Measurements from ENCODE around the gene SCNN1A.
"Not testable (repeated sequence)": the region's sequence is repeated elsewhere in the genome, so short reads cannot be mapped to it uniquely, and the experiment has no call there.

Gene SCNN1A

DNA sequence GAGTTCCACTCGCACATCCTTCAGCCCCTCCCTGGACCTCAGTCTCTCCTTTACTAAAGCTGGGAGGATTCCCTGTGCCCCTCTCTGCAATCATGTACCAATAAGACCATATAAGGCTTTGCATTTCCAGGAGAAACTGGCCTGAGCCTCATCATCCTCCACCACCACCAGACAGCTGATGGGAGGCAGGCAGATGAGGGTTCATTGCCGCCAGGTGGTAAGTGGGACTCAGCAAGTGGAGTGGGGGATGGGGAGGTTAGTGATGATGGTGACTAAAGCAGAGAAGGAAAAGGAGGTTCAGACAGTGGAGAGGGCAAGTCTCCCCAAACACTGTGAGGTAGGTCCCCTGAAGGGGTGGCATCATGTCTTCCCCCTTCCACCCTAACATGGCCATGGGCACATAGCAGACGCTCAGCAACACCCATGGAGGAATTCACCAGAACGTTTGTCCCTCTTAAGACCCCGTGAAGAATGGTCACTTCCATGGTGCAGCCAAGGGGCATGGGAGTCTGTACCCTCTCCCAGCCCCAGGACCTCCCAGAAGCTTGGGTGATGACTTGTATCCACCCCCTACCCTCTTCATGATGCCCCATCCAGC, 29.0 kb downstream of the SCNN1A start:
- DNase-seq: no peak

DNA sequence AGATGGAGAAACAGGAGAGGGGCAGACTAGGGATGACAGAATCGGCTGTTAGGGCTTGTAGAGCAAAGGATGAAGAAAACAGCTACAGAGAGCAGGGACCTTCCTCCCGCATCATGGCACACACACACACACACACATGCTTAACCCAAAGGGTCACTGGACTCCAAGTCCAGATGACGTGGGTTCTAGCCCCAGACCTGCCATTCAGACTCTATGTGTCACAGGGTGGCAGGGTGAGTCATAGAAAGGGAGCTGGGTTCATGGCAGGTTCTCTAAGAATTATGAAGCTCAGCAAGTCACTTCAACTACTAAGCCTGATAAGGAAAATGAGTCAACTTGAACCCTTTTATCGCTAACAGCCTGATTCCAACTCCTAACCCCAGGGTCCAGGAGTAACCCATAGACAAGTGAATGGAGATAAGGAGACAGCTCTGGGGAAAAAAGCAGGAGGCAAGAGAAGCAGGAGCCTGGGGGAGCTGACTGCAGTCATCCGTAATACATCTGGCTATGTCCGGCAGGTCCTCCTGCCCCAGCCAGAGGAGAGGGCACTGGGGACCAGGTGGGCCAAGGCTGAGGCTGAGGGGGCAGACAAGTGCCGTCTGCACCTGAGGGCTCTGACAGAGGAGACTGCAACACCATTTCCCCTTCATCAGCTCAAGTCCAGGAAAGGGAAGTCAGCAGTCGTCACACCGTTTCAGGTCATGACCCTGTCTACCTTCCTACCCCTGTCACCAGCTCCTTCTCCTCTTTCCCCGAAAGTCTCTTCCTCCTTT, 29.9 kb downstream of the SCNN1A start:
- no peak for DNase-seq

DNA sequence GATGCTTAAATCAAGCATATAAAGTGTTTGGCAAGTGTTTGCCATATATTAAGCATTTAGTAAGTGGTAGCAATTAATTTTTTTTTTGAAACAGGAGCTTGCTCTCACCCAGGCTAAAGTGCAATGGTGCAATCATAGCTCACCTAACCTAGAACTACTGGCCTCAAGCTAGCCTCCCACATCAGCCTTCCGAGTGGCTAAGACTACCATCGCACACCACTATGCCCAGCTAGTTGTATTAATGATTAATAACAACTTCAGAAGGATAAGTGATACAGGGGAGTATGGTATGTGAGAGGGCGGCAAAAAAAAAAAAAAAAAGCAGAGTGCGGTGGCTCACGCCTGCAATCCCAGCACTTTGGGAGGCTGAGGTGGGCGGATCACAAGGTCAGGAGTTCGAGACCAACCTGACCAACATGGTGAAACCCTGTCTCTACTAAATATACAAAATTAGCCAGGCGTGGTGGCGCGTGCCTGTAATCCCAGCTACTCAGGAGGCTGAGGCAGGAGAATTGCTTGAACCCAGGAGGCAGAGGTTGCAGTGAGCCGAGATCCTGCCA, 31.2 kb downstream of the SCNN1A start:
- DNase-seq: not testable (repeated sequence)

DNA sequence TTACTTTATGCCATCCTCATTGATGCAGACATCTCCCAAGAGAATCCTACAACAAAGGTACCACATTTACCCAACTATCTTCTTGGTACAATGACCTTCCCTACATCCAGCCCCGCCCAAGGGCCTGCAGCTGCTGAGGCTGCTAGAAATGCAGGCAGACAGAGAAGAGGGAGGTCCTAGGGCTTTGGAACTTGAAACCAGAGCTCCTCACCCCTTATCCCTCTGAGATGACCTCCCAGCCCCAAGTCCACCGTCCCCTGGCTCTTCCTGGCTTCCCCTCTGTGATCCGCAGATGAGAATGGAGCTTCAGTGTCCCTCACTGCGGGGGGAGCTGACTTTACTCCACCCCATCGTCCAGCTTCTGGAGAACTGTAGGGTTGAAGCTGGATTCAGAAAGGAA, 31.8 kb downstream of the SCNN1A start:
- DNase-seq: no peak

- no peak for DNase-seq
These were observed 33.0 kb downstream of the SCNN1A start for GRCh38 chr12:6342140-6342889.

DNA sequence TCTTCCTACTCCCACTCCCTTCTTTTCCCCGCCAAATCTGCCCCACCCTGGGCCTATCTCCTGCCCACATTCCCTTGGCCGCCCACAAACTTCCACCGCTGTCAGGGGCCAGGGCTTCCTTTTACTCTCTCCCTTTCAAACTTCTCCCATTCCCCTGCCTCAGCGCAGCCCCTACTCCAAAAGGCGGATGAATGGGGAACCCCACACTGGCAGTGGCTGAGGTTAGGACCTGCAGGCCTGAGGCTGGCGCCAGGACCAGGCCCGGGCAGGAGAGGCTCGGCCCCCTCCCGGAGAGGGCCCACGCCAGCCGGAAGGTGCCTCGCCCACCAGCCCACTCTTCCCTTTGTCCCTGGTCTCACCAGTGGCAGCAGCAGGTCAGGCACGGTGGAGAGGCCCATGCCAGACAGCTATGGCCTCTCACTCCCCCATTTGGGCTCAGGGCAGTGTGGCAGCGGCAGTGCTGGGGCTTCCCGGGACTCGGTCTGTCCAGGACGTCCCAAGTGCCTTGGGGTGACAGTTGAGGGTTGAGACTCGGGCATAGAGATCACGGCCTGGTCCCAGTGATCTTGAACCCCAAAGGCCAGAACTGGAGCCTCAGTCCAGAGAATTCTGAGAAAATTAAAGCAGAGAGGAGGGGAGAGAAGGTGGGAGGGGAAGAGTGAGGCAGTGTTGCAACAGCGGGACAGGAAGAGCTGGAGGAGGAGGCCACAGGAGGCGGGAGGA, 33.8 kb downstream of the SCNN1A start, which contains the start of gene TNFRSF1A:
Gene TNFRSF1A, minus strand, starts transcription at position 660 of the 723 bp plus-strand sequence. Its CDS starts 262 bp downstream, at position 398.
- DNase-seq: no peak

GRCh38 chr12:6340745-6341416, 34.5 kb downstream of the SCNN1A start:
- no peak for DNase-seq

GRCh38 chr12:6340032-6340638, 35.2 kb downstream of the SCNN1A start:
- DNase-seq: no peak

DNA sequence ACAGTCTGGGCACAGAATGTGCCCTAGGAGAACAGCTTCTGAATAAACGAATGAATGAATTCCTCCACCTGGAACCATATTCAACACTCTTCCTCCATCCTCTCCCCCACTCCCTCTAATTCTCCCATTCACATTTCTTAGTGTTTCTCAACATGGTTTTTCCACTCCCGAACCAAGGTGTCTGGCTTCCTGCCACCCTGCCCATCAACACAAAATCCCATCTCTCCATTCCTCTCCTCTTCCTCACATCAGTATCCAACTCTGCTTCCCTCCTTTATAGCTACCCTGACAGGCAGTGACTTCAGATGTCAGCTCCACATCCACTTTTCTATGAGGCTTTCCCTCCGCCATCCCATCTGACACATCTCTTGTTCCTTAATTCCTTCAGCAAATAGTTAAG, 36.4 kb downstream of the SCNN1A start:
- no peak for DNase-seq

DNA sequence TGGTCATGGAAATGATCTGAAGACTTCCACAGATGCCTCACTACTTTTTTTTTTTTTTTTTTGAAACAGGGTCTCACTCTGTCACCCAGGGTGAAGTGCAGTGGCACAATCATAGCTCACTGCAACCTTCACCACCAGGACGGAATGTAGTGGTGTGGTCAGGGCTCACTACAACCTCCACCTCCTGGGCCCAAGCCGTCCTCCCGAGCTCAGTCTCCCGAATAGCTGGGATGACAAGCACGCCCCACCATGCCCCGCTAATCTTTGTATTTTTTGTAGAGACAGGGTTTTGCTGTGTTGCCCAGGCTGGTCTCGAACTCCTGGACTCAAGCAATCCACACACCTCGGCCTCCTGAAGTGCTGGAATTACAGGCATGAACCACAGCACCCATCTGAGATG, 36.8 kb downstream of the SCNN1A start:
- not testable (repeated sequence) for DNase-seq

DNA sequence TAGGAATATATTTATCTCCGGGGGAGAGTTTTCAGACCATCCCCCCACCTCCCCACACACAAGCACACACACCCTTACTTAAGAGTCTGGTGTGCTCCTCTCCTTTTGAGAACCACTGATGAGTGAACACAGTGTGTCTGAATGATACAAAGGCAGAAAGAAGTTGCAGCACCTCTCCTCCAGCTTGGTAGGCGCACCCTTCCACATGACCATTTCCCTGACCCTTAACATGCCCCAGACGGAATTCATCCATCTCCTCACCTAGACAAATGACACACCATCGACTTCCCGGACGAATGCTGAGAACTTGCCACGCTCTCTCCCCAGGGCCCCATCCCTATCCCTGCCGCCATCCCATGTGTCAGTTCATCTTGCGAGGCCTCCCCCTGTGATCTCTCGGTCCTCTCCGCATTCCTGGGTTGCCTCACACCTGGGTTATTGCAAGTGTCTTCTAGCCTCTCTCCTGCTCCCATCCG, 37.4 kb downstream of the SCNN1A start:
- no peak for DNase-seq

DNA sequence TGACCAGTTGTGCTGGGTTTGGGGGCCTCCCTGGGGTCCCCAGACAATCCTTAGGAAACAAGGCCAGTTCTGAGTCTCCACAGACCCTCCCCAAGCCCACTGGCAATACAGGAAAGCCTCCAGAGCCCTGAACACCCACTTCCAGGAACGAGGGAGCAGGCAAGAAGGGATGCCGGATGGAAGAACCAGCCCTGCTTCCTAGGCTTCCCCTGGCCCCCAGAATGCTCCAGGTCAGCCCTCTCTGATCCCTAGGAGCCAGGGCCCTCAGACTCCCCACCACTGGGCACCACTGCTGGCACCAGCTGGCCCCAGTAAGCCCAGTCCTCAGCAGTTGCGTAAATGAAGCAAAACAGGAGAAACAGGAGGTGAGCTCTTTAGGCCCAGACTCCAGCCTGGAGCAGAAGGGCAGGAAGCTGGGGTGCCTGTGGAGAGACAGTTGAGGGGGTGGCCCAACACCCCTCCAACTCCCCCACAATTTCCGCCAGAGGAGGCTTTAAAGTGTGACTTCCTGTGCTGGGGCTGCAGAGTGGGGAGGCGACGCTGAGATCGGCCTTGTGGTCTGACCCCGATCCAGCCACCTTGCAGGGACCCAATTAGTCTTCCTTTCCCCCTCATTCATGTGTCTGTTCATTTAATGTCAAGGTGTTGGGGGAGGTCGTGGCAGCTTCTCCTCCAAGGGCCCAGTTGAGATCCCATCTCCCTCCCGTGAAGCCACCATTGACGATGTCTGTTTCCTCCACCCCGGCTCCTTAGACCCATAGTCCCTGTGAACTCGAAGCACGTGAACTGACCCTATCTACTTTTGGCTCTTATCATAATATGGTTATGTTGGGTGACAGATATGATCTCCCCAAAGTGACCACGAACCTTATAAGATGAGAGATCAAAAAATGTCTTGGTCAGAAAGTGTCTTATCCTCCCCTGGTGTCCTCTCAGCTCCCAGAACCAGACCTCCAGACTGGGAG, 38.2 kb downstream of the SCNN1A start:
- DNase-seq: no peak

DNA sequence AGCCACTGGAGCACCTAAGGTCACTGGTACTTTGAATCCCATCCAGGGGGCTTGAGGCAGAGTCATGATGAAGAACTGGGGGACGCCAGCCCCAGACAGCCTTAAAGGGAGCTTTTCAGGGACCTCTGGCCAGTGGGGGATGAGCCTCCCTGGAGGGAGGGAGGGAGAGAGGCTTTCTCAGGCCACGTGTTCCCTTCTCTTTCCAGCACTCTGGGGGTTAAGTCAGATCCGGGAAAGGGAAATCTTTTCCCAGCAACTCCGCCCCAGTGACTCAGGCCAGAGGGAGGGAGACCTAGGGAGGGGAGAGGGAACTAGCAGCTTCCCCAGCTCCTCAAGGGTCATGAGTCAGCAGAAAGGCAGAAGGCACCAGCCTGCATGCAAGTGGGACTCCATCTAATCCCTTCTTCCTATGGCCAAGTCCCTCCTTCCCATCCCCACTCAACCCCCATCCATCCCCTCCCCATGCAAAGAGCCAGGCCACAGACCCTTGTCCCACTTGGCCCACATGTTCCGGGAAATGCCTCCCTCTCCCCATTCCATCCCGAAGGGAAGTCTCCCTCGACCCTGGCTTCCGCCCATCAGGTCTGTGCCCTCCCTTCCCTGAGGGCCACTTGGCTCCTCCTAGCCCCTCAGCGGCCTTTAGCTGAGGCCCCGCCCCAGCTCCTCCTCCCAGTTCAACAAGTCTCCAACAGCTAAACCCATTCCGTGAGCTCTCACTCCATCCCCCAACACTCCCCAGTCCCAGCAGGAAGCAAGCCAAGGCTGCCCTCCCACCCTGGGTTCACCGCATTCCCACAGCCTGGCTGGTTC, 39.1 kb downstream of the SCNN1A start:
- peak; percentile 58 for DNase-seq

- no peak for DNase-seq
These were observed 39.8 kb downstream of the SCNN1A start for GRCh38 chr12:6335451-6336078.

GRCh38 chr12:6334940-6335450, 40.4 kb downstream of the SCNN1A start:
- DNase-seq: no peak

- no peak for DNase-seq
These were observed 41.0 kb downstream of the SCNN1A start for GRCh38 chr12:6334359-6334758.

- DNase-seq: no peak
These were observed 41.8 kb downstream of the SCNN1A start for GRCh38 chr12:6333566-6333965.

- DNase-seq: no peak
These were observed 42.3 kb downstream of the SCNN1A start for GRCh38 chr12:6333029-6333428.

DNA sequence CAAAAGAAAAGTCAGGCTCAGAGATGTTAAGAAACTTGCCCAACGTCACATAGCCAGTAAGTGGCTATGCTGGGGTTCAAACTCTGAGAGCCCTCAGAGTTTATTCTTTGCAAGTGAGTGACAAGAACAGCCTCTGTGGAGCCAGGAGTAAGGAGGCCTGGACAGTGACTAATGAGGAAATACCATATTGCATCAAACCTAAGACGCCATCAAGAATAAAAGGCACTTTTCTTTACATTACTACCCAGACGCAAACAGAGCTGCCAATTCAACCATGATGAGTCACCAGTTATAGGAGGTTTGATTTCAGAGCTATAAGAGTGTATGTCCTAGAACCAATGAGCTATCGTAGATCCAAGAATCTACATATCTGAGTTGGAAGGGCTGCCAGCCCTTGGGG, 42.9 kb downstream of the SCNN1A start:
- no peak for DNase-seq
